MM.1S (cell line): ENCODE data around the gene PMF1.

Experiments
- DNase-seq: peaks from one replicate; pipeline ENCODE4 v3.0.0-alpha.2; 2015
- H2AFZ ChIP-seq: fragments of 300-600 bp; sonication (generic); 2 replicates; pipeline ENCODE4 v1.6.0; 2016; ENCODE audit warnings: antibody characterized with exemption, low read length
- H3F3A ChIP-seq: fragments of 300-600 bp; sonication (generic); 2 replicates; pipeline ENCODE4 v1.6.1; 2016; ENCODE audit warnings: mild to moderate bottlenecking, antibody characterized with exemption, low read length, moderate library complexity, mixed read lengths; ENCODE audit not compliant: insufficient read depth
- H3K27ac ChIP-seq: fragments of 300-600 bp; sonication (generic); 2 replicates; pipeline ENCODE4 v1.5.1; 2016; ENCODE audit warnings: mild to moderate bottlenecking, low read length
- H3K27me3 ChIP-seq: fragments of 300-600 bp; sonication (generic); replicated peaks from 2 replicates; pipeline ENCODE4 v1.6.0; 2016; ENCODE audit warnings: low read length; ENCODE audit not compliant: insufficient read depth
- H3K36me3 ChIP-seq: fragments of 300-600 bp; sonication (generic); replicated peaks from 2 replicates; pipeline ENCODE4 v1.6.1; 2016; ENCODE audit warnings: mild to moderate bottlenecking, low read length, mixed read lengths; ENCODE audit not compliant: insufficient read depth
- H3K4me1 ChIP-seq: fragments of 300-600 bp; sonication (generic); 2 replicates; pipeline ENCODE4 v1.6.1; 2016; ENCODE audit warnings: low read length, mixed read lengths
- H3K4me2 ChIP-seq: fragments of 300-600 bp; sonication (generic); 2 replicates; pipeline ENCODE4 v1.6.0; 2016; ENCODE audit warnings: low read depth, low read length
- H3K4me3 ChIP-seq: fragments of 300-600 bp; sonication (generic); 2 replicates; pipeline ENCODE4 v1.5.1; 2016; ENCODE audit warnings: low read length, mixed read lengths
- H3K79me2 ChIP-seq: fragments of 300-600 bp; sonication (generic); 2 replicates; pipeline ENCODE4 v1.6.1; 2016; ENCODE audit warnings: mixed run types, low read length, mixed read lengths
- H3K9ac ChIP-seq: fragments of 300-600 bp; sonication (generic); 2 replicates; pipeline ENCODE4 v1.6.1; 2016; ENCODE audit warnings: low read length, mixed read lengths
- H3K9me2 ChIP-seq: fragments of 300-600 bp; sonication (generic); replicated peaks from 2 replicates; pipeline ENCODE4 v1.6.1; 2016; ENCODE audit warnings: mild to moderate bottlenecking, low read length, mixed read lengths; ENCODE audit not compliant: insufficient read depth
- H3K9me3 ChIP-seq: fragments of 300-600 bp; sonication (generic); replicated peaks from 2 replicates; pipeline ENCODE4 v1.6.1; 2016; ENCODE audit warnings: mild to moderate bottlenecking, low read length, mixed read lengths; ENCODE audit not compliant: insufficient read depth
- H4K20me1 ChIP-seq: fragments of 300-600 bp; sonication (generic); 2 replicates; pipeline ENCODE4 v1.6.1; 2016; ENCODE audit warnings: mild to moderate bottlenecking, low read length, moderate library complexity, mixed read lengths; ENCODE audit not compliant: insufficient read depth
- EZH2 ChIP-seq: fragments of 300-600 bp; sonication (generic); optimal IDR thresholded peaks from 2 replicates; pipeline ENCODE3; 2017; ENCODE audit warnings: low read depth, mild to moderate bottlenecking, antibody characterized with exemption, low read length, mixed read lengths
- EZH2phosphoT487 ChIP-seq: fragments of 300-600 bp; sonication (generic); IDR thresholded peaks from 2 replicates; pipeline ENCODE4 v1.6.1; 2018; ENCODE audit warnings: antibody characterized with exemption, low read length
- TF ChIP-seq, protein P1 (sequence below): fragments of 300-600 bp; sonication (generic); IDR thresholded peaks from 2 replicates; pipeline ENCODE4 v1.5.1; 2016; ENCODE audit warnings: antibody characterized with exemption, low read length, mixed read lengths

Gene PMF1

DNA sequence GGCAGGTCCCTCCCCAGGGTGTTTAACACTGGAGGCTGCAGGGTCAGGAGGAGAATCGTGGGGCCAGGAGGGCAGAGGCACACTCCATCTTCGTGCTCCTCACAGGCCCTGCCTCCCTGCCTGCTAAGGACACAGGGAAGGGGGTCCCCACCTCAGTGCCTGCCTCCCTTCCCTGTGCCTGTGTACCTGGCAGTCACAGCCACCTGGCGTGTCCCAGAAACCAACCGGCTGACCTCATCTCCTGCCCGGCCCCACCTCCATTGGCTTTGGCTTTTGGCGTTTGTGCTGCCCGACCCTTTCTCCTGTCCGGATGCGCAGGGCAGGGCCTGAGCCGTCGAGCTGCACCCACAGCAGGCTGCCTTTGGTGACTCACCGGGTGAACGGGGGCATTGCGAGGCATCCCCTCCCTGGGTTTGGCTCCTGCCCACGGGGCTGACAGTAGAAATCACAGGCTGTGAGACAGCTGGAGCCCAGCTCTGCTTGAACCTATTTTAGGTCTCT is 28.6 kb downstream of the PMF1 start:
- no peaks in the 10 kb centered on the region for H4K20me1 ChIP-seq
- peaks cover 9% of the 10 kb centered on the region; the same call in 1 of the 2 replicates for H3K36me3 ChIP-seq
- DNase-seq: no peak
- no peaks in the 10 kb centered on the region for H3K9me3 ChIP-seq
- no peak overlapping the region for H3K4me2 ChIP-seq
- peaks cover 7% of the 10 kb centered on the region; the same call in 1 of the 2 replicates for H3K4me1 ChIP-seq
- no peak overlapping the region for H3K27ac ChIP-seq
- no peaks in the 10 kb centered on the region for H3K9me2 ChIP-seq
- peaks cover 2% of the 10 kb centered on the region; the same call in 1 of the 2 replicates for H3F3A ChIP-seq
- H3K9ac ChIP-seq: no peak overlapping the region
- no peaks in the 10 kb centered on the region for H3K27me3 ChIP-seq
- no peaks in the 10 kb centered on the region for H3K79me2 ChIP-seq
- TF ChIP-seq EZH2 (no peak), EZH2phosphoT487 (no peak)
- TF ChIP-seq, protein P1, sequence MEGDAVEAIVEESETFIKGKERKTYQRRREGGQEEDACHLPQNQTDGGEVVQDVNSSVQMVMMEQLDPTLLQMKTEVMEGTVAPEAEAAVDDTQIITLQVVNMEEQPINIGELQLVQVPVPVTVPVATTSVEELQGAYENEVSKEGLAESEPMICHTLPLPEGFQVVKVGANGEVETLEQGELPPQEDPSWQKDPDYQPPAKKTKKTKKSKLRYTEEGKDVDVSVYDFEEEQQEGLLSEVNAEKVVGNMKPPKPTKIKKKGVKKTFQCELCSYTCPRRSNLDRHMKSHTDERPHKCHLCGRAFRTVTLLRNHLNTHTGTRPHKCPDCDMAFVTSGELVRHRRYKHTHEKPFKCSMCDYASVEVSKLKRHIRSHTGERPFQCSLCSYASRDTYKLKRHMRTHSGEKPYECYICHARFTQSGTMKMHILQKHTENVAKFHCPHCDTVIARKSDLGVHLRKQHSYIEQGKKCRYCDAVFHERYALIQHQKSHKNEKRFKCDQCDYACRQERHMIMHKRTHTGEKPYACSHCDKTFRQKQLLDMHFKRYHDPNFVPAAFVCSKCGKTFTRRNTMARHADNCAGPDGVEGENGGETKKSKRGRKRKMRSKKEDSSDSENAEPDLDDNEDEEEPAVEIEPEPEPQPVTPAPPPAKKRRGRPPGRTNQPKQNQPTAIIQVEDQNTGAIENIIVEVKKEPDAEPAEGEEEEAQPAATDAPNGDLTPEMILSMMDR: no peak
- H2AFZ ChIP-seq: no peak overlapping the region
- H3K4me3 ChIP-seq: no peak overlapping the region

DNA sequence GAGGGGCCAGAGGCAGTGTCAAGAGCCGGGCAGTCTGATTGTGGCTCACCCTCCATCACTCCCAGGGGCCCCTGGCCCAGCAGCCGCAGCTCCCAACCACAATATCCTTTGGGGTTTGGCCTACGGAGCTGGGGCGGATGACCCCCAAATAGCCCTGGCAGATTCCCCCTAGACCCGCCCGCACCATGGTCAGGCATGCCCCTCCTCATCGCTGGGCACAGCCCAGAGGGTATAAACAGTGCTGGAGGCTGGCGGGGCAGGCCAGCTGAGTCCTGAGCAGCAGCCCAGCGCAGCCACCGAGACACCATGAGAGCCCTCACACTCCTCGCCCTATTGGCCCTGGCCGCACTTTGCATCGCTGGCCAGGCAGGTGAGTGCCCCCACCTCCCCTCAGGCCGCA is 29.1 kb downstream of the PMF1 start, which contains the start of gene BGLAP:
Gene BGLAP (plus strand): TSS at position 259 of the 400 bp plus-strand sequence. CDS start 48 bp downstream, at position 307.
- Histone ChIP-seq H3K9me3 (no peaks in the 10 kb centered on the region), H3K4me3 (no peak within 1 kb of the TSS), H4K20me1 (no peaks in the 10 kb centered on the region), H3K9ac (no peak within 1 kb of the TSS), H3K79me2 (no peaks in the 10 kb centered on the region), H3K4me2 (no peak within 1 kb of the TSS), H3K27ac (no peak within 1 kb of the TSS), H3K9me2 (no peaks in the 10 kb centered on the region), H3K27me3 (no peaks in the 10 kb centered on the region), H3K36me3 (0 out of 2 replicates have a peak, but pooled peaks cover 6% of the 10 kb centered on the region), H3K4me1 (peaks cover 7% of the 10 kb centered on the region; the same call in 1 of the 2 replicates), H3F3A (peaks cover 8% of the 10 kb centered on the region; the same call in 1 of the 2 replicates), H2AFZ (no peak within 1 kb of the TSS)
- no peak for DNase-seq
- TF ChIP-seq EZH2: no peak
- TF ChIP-seq EZH2phosphoT487: no peak
- TF ChIP-seq, protein P1: no peak

DNA sequence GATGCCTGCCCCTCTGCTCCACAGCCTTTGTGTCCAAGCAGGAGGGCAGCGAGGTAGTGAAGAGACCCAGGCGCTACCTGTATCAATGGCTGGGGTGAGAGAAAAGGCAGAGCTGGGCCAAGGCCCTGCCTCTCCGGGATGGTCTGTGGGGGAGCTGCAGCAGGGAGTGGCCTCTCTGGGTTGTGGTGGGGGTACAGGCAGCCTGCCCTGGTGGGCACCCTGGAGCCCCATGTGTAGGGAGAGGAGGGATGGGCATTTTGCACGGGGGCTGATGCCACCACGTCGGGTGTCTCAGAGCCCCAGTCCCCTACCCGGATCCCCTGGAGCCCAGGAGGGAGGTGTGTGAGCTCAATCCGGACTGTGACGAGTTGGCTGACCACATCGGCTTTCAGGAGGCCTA is 29.9 kb downstream of the PMF1 start:
- Histone ChIP-seq H3K79me2 (no peaks in the 10 kb centered on the region), H3F3A (peaks cover 14% of the 10 kb centered on the region; the same call in 1 of the 2 replicates), H3K27ac (no peak overlapping the region), H3K9me2 (no peaks in the 10 kb centered on the region), H3K9me3 (no peaks in the 10 kb centered on the region), H3K36me3 (0 out of 2 replicates have a peak, but pooled peaks cover 6% of the 10 kb centered on the region), H4K20me1 (no peaks in the 10 kb centered on the region), H2AFZ (no peak overlapping the region), H3K27me3 (no peaks in the 10 kb centered on the region), H3K9ac (no peak overlapping the region), H3K4me1 (peaks cover 7% of the 10 kb centered on the region; the same call in 1 of the 2 replicates), H3K4me3 (no peak overlapping the region), H3K4me2 (no peak overlapping the region)
- no peak for DNase-seq
- TF ChIP-seq EZH2: no peak

DNA sequence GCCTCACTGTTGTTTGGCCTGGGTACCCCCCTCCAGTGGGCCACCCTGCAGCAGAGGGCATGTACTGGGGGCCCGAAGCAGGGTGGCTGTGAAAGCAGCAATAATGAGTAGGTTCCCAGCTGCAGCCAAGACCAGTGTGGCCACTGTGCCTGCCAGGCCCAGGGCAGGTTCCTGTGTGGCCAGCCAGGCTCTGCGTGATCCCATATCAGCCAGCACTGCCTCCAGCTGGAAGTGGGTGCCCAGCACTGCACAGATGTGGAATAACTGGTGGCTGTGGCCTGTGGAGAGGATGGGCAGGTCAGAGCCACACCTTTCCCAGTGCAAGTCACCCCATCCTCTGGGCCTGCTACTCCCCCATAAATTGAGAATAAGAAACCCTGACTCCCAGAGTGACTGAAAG is 31.3 kb downstream of the PMF1 start:
- Histone ChIP-seq H3K27me3 (no peaks in the 10 kb centered on the region), H3K4me2 (no peak overlapping the region), H3F3A (peaks cover 17% of the 10 kb centered on the region; the same call in 1 of the 2 replicates), H3K9me2 (no peaks in the 10 kb centered on the region), H3K9ac (no peak overlapping the region), H3K4me1 (peaks cover 7% of the 10 kb centered on the region; the same call in 1 of the 2 replicates), H2AFZ (no peak overlapping the region), H4K20me1 (no peaks in the 10 kb centered on the region), H3K9me3 (no peaks in the 10 kb centered on the region), H3K27ac (no peak overlapping the region), H3K79me2 (no peaks in the 10 kb centered on the region), H3K4me3 (no peak overlapping the region), H3K36me3 (no peaks in the 10 kb centered on the region)
- TF ChIP-seq EZH2 (no peak), EZH2phosphoT487 (no peak)
- TF ChIP-seq, protein P1: no peak
- DNase-seq: no peak
